NCI-H128 (cell line): ENCODE data around the gene HSDL2.
"Not testable (repeated sequence)": the region's sequence is repeated elsewhere in the genome, so short reads cannot be mapped to it uniquely, and the experiment has no call there.

Experiments
- DNase-seq: peaks from one replicate; lab custom pipeline; 2025; ENCODE audit not compliant: unreplicated experiment; lab: John Stamatoyannopoulos, UW

Gene HSDL2

GRCh38 chr9:112365257-112365656 is 14.7 kb upstream of the HSDL2 start:
- DNase-seq, result not testable (repeated sequence)

DNA sequence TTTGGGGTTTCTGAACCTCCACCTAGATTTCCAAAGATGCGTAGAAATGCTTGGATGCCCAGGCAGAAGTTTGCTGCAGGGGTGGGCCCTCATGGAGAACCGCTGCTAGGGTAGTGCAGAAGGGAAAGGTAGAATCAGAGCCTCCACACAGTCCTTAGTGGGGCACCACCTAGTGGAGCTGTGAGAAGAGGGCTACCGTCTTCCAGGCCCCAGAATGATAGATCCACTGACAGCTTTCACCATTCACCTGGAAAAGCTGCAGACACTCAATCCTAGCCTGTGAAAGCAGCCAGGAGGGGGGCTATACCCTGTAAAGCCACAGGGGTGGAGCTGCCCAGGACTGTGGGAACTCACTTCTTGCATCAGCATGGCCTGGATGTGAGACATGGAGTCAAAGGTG is 13.3 kb upstream of the HSDL2 start:
- DNase-seq, result no peak

- DNase-seq, result no peak
Observed at GRCh38 chr9:112367465-112367864, 12.4 kb upstream of the HSDL2 start.

DNA sequence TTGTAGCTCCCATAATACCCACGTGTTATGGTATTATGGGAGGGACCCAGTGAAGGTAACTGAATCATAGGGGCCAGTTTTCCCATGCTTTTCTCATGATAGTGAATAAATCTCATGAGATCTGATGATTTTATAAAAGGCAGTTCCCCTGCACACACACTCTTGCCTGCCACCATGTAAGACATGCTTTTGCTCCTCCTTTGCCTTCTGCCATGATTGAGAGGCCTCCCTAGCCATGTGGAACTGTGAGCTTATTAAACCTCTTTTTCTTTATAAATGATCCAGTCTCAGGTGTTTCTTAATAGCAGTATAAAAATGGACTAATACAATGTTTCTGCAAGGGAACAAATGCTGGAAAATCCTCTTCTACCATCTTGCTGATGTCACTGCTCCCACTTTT is 10.1 kb upstream of the HSDL2 start:
- DNase-seq, result no peak

- no peak for DNase-seq
Observed at GRCh38 chr9:112371060-112371459, 8.8 kb upstream of the HSDL2 start.

DNA sequence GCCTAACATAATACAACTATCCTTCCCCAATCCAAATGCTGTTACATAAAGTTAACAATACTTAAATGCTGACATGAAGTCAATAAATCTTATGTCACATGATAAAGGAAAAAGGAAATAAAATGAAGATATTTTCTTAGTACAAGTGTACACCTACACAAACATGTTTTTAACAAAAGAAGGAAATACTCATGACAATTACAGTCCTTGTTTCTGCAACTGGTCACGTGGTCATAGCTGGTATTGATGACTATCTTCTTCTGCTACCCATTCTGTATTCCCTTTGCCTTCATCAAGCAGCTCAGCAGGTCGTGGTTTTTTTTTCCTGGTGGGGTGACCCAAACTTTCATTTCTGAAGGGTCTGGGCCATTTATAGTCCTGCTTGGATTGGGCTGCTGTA is 6.2 kb upstream of the HSDL2 start:
- not testable (repeated sequence) for DNase-seq

DNA sequence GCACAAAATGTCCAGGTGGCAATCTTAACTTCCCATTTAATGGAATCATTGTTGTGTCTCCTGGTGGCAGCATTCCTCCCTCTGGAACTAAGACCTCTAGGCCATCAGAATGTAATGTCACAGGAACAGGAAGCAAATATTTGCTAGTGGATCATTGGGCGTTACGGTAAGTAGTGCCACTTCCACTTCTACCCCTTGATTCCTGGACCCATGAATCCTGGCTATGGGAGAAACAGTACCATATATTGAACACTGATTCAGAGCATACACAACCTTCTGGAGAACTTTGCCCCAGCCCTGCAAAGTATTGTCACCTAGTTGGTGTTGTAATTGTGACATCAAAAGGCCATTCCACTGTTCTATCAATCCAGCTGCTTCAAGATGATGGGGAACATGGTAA is 5.7 kb upstream of the HSDL2 start:
- DNase-seq, result not testable (repeated sequence)

DNA sequence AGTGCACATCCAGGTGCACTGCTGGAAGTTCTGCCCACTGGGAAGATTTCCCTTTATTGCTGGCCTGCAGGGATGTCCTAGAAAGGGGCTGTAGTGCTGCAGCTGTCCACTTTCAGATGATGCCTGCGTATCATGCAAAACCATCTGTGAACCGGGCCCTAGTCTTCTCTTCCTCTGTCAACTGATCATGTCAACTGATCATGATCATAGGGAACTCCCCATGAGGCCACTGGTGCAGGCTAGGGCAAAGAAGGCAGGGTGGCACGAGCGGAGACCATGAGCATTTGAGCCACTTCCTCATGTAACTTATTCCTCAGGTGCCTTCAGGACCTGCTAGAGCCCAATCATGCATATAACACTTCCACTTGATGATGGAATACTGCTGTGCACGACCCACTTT is 4.5 kb upstream of the HSDL2 start:
- no peak for DNase-seq

- no peak for DNase-seq
Observed at GRCh38 chr9:112377087-112377486, 2.8 kb upstream of the HSDL2 start.

DNA sequence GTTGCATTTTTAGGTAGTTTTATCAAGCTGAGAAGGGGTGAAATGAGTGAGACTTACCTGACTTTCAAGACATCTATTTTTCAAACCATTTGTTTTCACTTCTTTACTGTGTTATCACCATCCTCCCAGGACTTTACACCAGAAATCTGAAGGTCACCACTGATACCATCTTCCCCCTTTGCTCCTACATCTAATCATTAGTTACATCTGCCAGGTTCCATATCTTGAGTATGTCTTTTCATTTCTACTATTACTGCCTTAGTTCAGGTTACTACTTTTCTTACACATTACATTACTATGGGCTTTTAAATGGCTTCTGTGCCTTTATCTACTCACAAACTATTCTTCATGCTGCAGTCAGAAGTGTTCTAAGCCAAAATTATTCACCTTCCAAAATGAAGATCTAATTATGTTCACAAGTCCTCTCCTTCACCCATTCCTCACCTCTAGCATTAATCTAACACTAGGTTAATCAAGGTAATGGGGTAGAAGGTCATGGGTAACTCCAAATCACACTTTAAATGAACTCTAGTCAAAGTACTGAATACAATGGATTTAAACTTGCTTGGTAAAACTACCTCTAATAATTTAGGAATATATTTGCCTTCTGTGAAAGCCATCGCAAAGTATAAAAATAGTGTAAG is 2.1 kb upstream of the HSDL2 start:
- no peak for DNase-seq

DNA sequence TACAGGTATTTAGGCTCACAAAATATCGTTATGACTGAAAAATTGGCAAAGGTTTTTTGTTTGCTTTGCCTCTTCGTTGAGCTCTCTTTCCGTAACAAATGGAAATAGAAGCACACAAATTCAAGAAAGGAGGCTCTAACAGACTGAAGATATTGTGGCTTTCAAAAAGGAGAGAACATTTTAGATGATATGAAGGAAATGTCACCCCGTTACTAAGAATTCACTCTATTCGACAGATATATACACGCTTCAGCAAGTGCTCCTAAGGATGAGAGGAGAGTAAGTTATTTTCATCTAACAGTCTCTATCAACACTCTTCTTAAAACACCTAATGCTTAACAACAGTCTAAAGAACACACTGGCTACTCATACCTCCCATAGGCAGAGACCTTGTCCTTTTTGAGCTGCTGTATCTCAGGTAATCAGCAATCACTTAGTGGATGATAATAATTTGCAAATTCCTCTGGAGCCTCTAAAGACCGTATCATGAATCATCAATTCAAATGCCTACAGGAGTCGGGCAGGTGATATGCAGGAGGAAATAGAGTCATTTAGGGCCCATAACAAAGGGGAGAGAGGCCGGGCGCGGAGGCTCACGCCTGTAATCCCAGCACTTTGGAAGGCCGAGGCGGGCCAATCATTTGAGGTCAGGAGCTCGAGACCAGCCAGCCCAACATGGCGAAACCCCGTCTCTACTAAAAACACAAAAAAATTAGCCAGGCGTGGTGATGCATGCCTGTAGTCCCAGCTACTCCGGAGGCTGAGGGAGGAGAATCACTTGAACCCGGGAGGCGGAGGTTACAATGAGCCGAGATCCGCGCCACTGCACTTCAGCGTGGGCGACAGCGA is 1.4 kb upstream of the HSDL2 start:
- no peak for DNase-seq

GRCh38 chr9:112379177-112380101 is 469 bp upstream of the HSDL2 start:
- DNase-seq, result peak; percentile 98

DNA sequence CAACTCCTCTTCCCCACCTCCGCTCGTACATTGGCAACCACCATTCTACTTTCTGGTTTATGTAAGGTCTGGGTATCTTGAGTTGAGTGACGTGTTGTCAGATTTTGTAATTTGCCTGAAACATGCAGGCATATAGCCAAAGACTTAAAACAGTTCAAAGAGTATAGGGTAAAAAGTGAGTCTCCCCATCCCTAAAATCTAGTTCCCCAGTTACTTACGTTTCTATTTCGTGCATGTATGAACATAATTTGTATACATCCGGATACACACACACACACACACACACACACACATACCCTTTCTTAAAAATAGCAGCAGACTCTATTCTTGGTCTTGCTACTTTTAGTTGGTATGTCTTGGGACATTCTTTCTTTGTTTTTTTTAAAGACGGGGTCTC is 915 bp downstream of the HSDL2 start:
- DNase-seq, result no peak

- no peak for DNase-seq
Observed at GRCh38 chr9:112382066-112382465, 2.2 kb downstream of the HSDL2 start.

DNA sequence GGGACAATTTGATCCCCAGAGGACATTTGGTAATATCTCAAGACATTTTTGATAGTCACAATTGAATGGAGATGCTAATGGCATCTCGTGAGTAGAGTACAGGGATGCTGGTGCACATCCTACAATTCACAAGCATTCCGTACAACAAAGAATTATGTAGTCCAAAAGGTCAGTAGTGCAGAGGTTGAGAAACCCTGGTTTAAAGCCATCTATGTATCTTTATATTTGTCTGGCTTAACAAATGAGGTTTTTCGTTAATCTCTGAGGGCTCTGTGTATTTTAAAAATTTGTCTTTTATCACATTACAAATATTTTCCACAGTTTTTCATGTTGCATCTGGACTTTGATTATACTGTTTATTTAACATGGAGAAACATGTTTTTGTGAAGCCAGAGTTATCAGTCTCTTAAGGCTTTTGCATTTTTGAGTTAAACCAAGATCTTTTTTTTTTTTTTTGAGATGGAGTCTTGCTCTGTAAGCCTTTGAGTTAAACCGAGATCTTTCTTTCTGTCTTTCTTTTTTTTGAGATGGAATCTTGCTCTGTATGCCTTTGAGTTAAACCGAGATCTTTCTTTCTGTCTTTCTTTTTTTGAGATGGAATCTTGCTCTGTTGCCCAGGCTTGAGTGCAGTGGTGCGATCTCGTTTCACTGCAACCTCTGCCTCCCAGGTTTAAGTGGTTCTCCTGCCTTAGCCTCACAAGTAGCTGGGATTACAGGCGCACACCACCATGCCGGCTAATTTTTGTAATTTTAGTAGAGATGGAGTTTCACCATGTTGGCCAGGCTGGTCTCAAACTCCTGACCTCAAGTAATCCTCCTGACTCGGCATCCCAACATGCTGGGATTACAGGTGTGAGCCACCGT is 2.8 kb downstream of the HSDL2 start:
- no peak for DNase-seq

DNA sequence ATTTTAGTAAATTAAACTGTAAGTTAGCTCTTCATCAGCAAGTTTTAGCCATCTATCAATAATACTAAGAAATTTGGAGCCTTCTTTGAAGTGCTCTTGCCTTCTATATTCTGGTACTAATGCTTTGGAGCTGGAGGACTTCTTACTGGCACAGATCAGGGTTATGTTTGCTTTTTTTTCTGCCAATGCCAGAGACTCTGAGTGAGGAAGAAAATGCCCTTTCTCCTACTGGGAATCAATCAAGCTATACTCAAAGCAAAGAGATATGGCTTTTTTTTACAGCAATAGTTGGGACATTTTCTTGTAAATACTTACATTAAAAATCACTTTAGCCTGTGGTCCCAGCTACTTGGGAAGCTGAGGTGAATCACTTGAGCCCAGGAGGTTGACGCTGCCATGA is 4.3 kb downstream of the HSDL2 start:
- no peak for DNase-seq

GRCh38 chr9:112384690-112385089 is 4.8 kb downstream of the HSDL2 start:
- DNase-seq, result no peak

DNA sequence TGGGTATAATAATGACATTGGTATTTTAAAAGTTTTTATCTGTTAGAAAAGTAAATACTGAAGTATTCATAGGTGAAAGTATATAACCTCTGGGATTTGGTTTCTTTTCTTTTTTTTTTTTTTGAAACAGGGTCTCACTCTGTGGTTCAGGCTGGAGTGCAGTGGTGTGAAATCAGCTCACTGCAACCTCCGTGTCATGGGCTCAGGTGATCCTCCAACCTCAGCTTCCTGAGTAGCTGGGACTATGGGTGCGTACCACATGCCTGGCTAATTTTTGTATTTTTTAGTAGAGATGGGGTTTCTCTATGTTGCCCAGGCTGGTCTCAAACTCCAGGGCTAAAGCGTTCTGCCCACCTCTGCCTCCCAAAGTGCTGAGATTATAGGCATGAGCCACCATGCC is 7.2 kb downstream of the HSDL2 start:
- DNase-seq, result no peak

DNA sequence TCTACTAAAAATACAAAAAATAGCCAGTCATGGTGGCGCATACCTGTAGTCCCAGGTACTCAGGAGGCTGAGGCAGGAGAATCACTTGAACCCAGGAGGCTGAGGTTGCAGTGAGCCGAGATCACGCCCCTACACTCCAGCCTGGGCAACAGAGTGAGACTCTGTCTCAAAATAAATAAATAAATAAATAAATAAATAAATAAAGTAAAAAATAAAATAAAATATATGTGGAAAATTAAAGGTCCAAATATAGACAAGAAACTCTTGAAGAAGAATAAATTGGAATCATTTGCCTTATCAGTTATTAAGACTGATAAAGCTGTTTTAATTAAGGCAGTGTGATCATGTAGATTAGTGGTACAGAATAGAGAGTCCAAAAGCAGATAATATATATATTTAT is 10.0 kb downstream of the HSDL2 start:
- DNase-seq, result not testable (repeated sequence)

DNA sequence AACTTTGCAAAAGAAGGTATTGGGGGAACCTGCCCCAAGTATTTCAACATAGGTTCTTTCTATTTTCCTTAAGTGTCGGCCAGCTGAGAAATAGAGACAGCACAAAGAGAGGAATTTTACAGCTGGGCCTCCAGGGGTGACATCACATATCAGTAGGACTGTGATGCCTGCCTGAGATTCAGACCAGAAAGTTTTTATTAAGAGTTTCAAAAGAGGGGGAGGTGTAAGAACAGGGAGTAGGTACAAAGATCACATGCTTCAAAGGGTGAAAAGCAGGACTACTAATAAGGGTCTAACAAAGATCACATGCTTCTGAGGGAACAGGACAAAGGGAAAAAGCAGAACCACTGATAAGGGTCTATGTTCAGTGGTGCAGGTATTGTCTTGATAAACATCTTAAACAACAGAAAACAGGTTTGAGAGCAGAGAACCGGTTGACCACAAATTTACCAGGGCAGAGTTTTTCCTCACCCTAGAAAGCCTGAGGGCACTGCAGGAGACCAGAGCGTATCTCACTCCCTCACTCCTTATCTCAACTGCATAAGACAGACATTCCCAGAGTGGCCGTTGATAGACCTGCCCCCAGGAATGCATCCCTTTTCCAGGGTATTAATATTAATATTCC is 12.1 kb downstream of the HSDL2 start:
- not testable (repeated sequence) for DNase-seq
